ENCODE data around the gene MESD. TPM values are rescaled to one million over a fixed set of nuclear protein-coding genes. Genes with fewer than 3 reads are reported as not detected.

The MESD gene
- total and polyA plus RNA-seq, 9 of the 15 experiments (the other 6 are each of a cell fraction or from before 2014, with no cell fraction given) = 11.3 to 39.7 (median 22.8) TPM

DNA sequence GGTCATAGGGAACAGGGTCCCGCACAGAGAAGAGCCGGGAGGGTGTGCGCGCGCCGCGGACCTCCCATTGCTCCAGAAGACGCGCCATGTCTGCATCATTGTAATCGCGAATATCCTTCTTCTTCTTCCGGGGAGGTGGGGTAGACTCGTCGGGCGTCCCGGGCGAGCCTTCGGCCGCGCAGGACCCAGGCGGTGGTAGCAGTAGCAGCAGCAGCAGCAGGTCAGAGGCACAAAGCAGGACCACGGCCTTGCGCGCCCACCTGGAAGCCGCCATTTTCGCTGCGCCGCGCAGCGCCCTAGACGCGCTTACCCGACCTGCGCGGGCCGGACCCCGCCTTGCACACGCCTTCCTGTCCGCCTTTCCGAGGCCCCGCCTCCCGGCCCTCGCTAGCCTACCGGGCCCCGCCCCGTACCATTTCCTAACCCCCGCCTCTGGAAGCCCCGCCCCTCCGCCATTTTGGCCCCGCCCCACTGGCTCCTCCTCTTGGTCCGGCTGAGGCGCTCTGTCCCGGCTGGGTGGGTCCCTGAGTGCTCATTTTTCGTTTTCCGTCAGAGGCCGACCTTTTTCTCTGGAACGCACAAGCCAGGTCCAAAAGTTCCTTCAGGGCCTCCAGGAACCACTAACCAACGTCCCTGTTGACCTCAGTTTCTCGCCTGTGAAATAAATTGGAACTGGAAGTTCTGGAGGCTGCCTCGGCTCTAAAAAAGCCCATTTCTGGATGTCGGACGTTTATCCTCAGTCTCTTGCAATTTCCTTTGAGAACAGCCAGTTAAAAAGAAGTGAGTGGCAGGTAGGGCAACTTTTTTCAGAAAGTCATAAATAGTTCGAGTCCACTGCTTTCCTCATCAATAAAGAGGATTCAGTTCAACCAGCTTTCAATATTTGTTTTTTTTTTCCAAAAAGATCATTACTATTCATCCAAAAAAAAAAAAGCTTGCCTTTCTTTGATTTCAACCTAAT is at the start of gene MESD (continued):
- TF ChIP-seq STAG1 (CRISPR knock-in tag; IDR thresholded peaks at IDR 0.05; ENCODE audit: borderline replicate concordance) (no peak), TAF15 (IDR thresholded peaks at IDR 0.05; ENCODE audit: low read depth, low read length) (no peak), FOXJ3 (CRISPR knock-in tag; IDR thresholded peaks at IDR 0.05) (no peak), CTBP1 (IDR thresholded peaks at IDR 0.05; ENCODE audit: borderline replicate concordance) (peak; percentile 76), TSHZ1 (CRISPR knock-in tag; IDR thresholded peaks at IDR 0.05) (no peak), NELFE (IDR thresholded peaks at IDR 0.05; ENCODE audit: insufficient read depth, insufficient read length) (peak; percentile 48), YY1 (IDR thresholded peaks at IDR 0.05; ENCODE audit: borderline replicate concordance in 1 of 3, control insufficient read depth in 1 of 3, extremely low read depth in 1 of 3, insufficient read depth in 3 of 3, insufficient read length in 1 of 3, insufficient replicate concordance in 2 of 3, low read depth in 1 of 3, low read length in 2 of 3) (peak; percentile 84 to 96 (median 95)), TAF9B (IDR thresholded peaks at IDR 0.05; ENCODE audit: partially characterized antibody) (peak; percentile 80), CC2D1A (IDR thresholded peaks at IDR 0.05) (no peak), SMARCA4 (IDR thresholded peaks at IDR 0.05) (0 out of 2 replicates have a peak, but pooled peaks have one; percentile 7), HDAC3 (IDR thresholded peaks at IDR 0.05; ENCODE audit: borderline replicate concordance, partially characterized antibody) (no peak), POLR2B (IDR thresholded peaks at IDR 0.05; ENCODE audit: low read depth, partially characterized antibody) (peak; percentile 91), PHB2 (IDR thresholded peaks at IDR 0.05; ENCODE audit: low read depth) (no peak), ARID1B (IDR thresholded peaks at IDR 0.05) (no peak), MTA2 (IDR thresholded peaks at IDR 0.05; ENCODE audit: low read depth) (no peak), MYBL2 (IDR thresholded peaks at IDR 0.05; ENCODE audit: low read depth) (no peak), MYBL2 (CRISPR knock-in tag; IDR thresholded peaks at IDR 0.05; ENCODE audit: borderline replicate concordance) (no peak), FUS (optimal IDR thresholded peaks at IDR 0.05; ENCODE audit: low read depth, low read length) (no peak), ZNF324 (CRISPR knock-in tag; IDR thresholded peaks at IDR 0.05) (no peak), TBP (optimal IDR thresholded peaks at IDR 0.05; ENCODE audit: low read depth, low read length) (peak; percentile 83)
- TF ChIP-seq, protein P1, sequence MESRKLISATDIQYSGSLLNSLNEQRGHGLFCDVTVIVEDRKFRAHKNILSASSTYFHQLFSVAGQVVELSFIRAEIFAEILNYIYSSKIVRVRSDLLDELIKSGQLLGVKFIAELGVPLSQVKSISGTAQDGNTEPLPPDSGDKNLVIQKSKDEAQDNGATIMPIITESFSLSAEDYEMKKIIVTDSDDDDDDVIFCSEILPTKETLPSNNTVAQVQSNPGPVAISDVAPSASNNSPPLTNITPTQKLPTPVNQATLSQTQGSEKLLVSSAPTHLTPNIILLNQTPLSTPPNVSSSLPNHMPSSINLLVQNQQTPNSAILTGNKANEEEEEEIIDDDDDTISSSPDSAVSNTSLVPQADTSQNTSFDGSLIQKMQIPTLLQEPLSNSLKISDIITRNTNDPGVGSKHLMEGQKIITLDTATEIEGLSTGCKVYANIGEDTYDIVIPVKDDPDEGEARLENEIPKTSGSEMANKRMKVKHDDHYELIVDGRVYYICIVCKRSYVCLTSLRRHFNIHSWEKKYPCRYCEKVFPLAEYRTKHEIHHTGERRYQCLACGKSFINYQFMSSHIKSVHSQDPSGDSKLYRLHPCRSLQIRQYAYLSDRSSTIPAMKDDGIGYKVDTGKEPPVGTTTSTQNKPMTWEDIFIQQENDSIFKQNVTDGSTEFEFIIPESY (CRISPR knock-in tag; IDR thresholded peaks at IDR 0.05) = no peak
